Endodermal cell (in vitro differentiated cells): ENCODE data around the gene ITIH5. TPM values are rescaled to one million over a fixed set of nuclear protein-coding genes. Genes with fewer than 3 reads are reported as not detected.
A peak's percentile ranks its signal among the peaks of the same experiment; 100 is the strongest.
"Not testable (repeated sequence)": the region's sequence is repeated elsewhere in the genome, so short reads cannot be mapped to it uniquely, and the experiment has no call there.

Experiments used
- DNase-seq: peaks from one replicate; pipeline ENCODE4 v3.0.0-alpha.2; 2017
- H3K27ac ChIP-seq: 2 replicates; pipeline ENCODE4 v1.5.1; 2013; ENCODE audit warnings: mild to moderate bottlenecking, low read depth, low read length, moderate library complexity
- H3K27me3 ChIP-seq: 2 replicates; pipeline ENCODE4 v1.6.1; 2013; ENCODE audit warnings: mild to moderate bottlenecking, low read length, moderate library complexity; ENCODE audit not compliant: insufficient read depth, control insufficient read depth, poor library complexity, severe bottlenecking
- H3K36me3 ChIP-seq: 2 replicates; pipeline ENCODE4 v1.7.0; 2013; ENCODE audit warnings: mild to moderate bottlenecking, low read length, moderate library complexity; ENCODE audit not compliant: control insufficient read depth, insufficient read depth
- H3K4me1 ChIP-seq: one replicate; pipeline ENCODE4 v1.7.0; 2013; ENCODE audit warnings: low read length; ENCODE audit not compliant: control insufficient read depth, insufficient read depth
- H3K4me3 ChIP-seq: 2 replicates; pipeline ENCODE4 v1.5.1; 2013; ENCODE audit warnings: mild to moderate bottlenecking, low read length, moderate library complexity
- H3K9ac ChIP-seq: 2 replicates; pipeline ENCODE4 v1.6.1; 2013; ENCODE audit warnings: mild to moderate bottlenecking, low read length, moderate library complexity; ENCODE audit not compliant: poor library complexity, severe bottlenecking; ENCODE audit errors: extremely low read depth
- H3K9me3 ChIP-seq: 2 replicates; pipeline ENCODE4 v1.6.1; 2013; ENCODE audit warnings: mild to moderate bottlenecking, low read length, moderate library complexity; ENCODE audit not compliant: control insufficient read depth
- H3K27ac Mint-ChIP-seq: 2 replicates; pipeline ENCODE4 v1.8.0; 2020; ENCODE audit warnings: mixed read lengths
- H3K27me3 Mint-ChIP-seq: 2 replicates; pipeline ENCODE4 v1.8.0; 2021; ENCODE audit warnings: mild to moderate bottlenecking, mixed read lengths; ENCODE audit not compliant: insufficient read depth
- H3K36me3 Mint-ChIP-seq: 2 replicates; pipeline ENCODE4 v1.8.0; 2020; ENCODE audit warnings: low read depth, mixed read lengths
- H3K4me1 Mint-ChIP-seq: 2 replicates; pipeline ENCODE4 v1.8.0; 2020; ENCODE audit warnings: mixed read lengths
- H3K4me3 Mint-ChIP-seq: 2 replicates; pipeline ENCODE4 v1.8.0; 2020; ENCODE audit warnings: mild to moderate bottlenecking, moderate library complexity, mixed read lengths
- H3K9me3 Mint-ChIP-seq: 2 replicates; pipeline ENCODE4 v1.8.0; 2020; ENCODE audit warnings: mild to moderate bottlenecking, mixed read lengths
- CTCF ChIP-seq: fragments of 200-600 bp; sonication (generic); conservative IDR thresholded peaks from 2 replicates; pipeline ENCODE4 v1.5.0; 2021; ENCODE audit warnings: antibody characterized with exemption, mild to moderate bottlenecking
- WGBS, 2 experiments: methylation state at CpG; one replicate each; pipeline versions ENCODE4 v1.1.5 to v1.1.7; 2013; ENCODE audit warnings: missing lambda C conversion rate in 2 of 2, mixed read lengths in 1 of 2; ENCODE audit not compliant: insufficient coverage in 1 of 2, insufficient read length in 1 of 2; 5-methylcytosine and 5-hydroxymethylcytosine counted together
- total RNA-seq, 2 donors: library from RNA; stranded (reverse); fragmentation: NEBNext Ultra II Directional in 1 of 2; extraction: Animal tissue kit (Norgen Biotek cat#: 25700) in 1 of 2; gene quantifications; 2 replicates in 1 of 2; 3 replicates in 1 of 2; pipeline ENCODE4 v1.2.1, GENCODE V29; 2021

ITIH5 gene
- total RNA-seq, 2 donors from 2014 or later = 2.9 to 5.3 TPM

- H3K4me1 ChIP-seq = no peaks in the 10 kb centered on the region
- no peak overlapping the region for H3K9ac ChIP-seq
- no peaks in the 10 kb centered on the region for H3K36me3 ChIP-seq
- no peaks in the 10 kb centered on the region for H3K27me3 ChIP-seq
- no peak for TF ChIP-seq CTCF
- H3K27ac ChIP-seq = no peak overlapping the region
- H3K9me3 Mint-ChIP-seq = peaks cover 48% of the 10 kb centered on the region
- H3K9me3 ChIP-seq = peaks cover 31% of the 10 kb centered on the region
- no peak overlapping the region for H3K27ac Mint-ChIP-seq
- H3K27me3 Mint-ChIP-seq = peaks cover 12% of the 10 kb centered on the region
- no peak overlapping the region for H3K4me3 ChIP-seq
- DNase-seq = no peak
- no peaks in the 10 kb centered on the region for H3K36me3 Mint-ChIP-seq
- no peaks in the 10 kb centered on the region for H3K4me1 Mint-ChIP-seq
- H3K4me3 Mint-ChIP-seq = no peak overlapping the region
Observed at GRCh38 chr10:7689591-7689990, 22.8 kb upstream of the ITIH5 start.

GRCh38 chr10:7687228-7687907 lies 20.6 kb upstream of the ITIH5 start:
- no peaks in the 10 kb centered on the region for H3K27me3 ChIP-seq
- no peaks in the 10 kb centered on the region for H3K36me3 ChIP-seq
- Mint-ChIP-seq H3K9me3 (peaks cover 40% of the 10 kb centered on the region), H3K4me1 (no peaks in the 10 kb centered on the region), H3K27me3 (peaks cover 23% of the 10 kb centered on the region), H3K4me3 (no peak overlapping the region), H3K27ac (no peak overlapping the region), H3K36me3 (no peaks in the 10 kb centered on the region)
- no peak overlapping the region for H3K27ac ChIP-seq
- no peak overlapping the region for H3K4me3 ChIP-seq
- no peak overlapping the region for H3K9ac ChIP-seq
- WGBS, 2 experiments = 27 to 32% methylated on average over 14 to 19 of the region's 20 CpGs
- H3K4me1 ChIP-seq = no peaks in the 10 kb centered on the region
- H3K9me3 ChIP-seq = peaks cover 37% of the 10 kb centered on the region
- peak; percentile 96 for TF ChIP-seq CTCF
- DNase-seq = peak; percentile 95

GRCh38 chr10:7686351-7687171 lies 19.8 kb upstream of the ITIH5 start:
- H3K27ac Mint-ChIP-seq = no peak overlapping the region
- WGBS, 2 experiments = 85 to 86% methylated on average over 8 to 13 of the region's 13 CpGs
- H3K9me3 Mint-ChIP-seq = peaks cover 32% of the 10 kb centered on the region
- no peaks in the 10 kb centered on the region for H3K4me1 Mint-ChIP-seq
- H3K9me3 ChIP-seq = peaks cover 29% of the 10 kb centered on the region
- no peak overlapping the region for H3K4me3 Mint-ChIP-seq
- no peak overlapping the region for H3K4me3 ChIP-seq
- no peak for TF ChIP-seq CTCF
- DNase-seq = no peak
- H3K36me3 ChIP-seq = no peaks in the 10 kb centered on the region
- no peaks in the 10 kb centered on the region for H3K27me3 ChIP-seq
- H3K27ac ChIP-seq = no peak overlapping the region
- H3K36me3 Mint-ChIP-seq = no peaks in the 10 kb centered on the region
- peaks cover 23% of the 10 kb centered on the region for H3K27me3 Mint-ChIP-seq
- no peaks in the 10 kb centered on the region for H3K4me1 ChIP-seq
- no peak overlapping the region for H3K9ac ChIP-seq

- H3K9me3 Mint-ChIP-seq, H3K27ac Mint-ChIP-seq, H3K36me3 ChIP-seq, H3K4me1 ChIP-seq, H3K4me3 Mint-ChIP-seq, H3K27me3 ChIP-seq, H3K9ac ChIP-seq, DNase-seq, H3K4me3 ChIP-seq, H3K9me3 ChIP-seq, H3K27ac ChIP-seq, H3K4me1 Mint-ChIP-seq, H3K36me3 Mint-ChIP-seq: not testable (repeated sequence)
- WGBS, 2 experiments = 93 to 94% methylated on average over 2 to 5 of the region's 5 CpGs
- peaks cover 31% of the 10 kb centered on the region for H3K27me3 Mint-ChIP-seq
Observed at GRCh38 chr10:7680078-7680477, 13.3 kb upstream of the ITIH5 start.
